PC-9 (cell line): ENCODE results near the gene TAMALIN. TPM values are rescaled to one million over a fixed set of nuclear protein-coding genes. Genes with fewer than 3 reads are reported as not detected.

Source experiments
- BruUV-seq: library from RNA; stranded (reverse); fragments of 400-500 nt; replicated peaks from 2 replicates; lab custom pipeline; 2021; lab: Mats Ljungman, UMichigan
- CTCF ChIA-PET: fragments of 300-600 bp; sonication (Branson Sonifier 250); formaldehyde crosslinking; loops from one replicate; lab custom pipeline; 2022; ENCODE audit warnings: antibody characterized with exemption; lab: Charles Lee
- POLR2A ChIA-PET: fragments of 300-600 bp; sonication (Branson Sonifier 250); formaldehyde crosslinking; loops from one replicate; lab custom pipeline; 2022; ENCODE audit warnings: antibody characterized with exemption; ENCODE audit not compliant: unreplicated experiment; lab: Charles Lee
- DNase-seq, 2 experiments: peaks; one replicate each; pipeline versions ENCODE4 v3.0.0 to v3.0.0-alpha.2; 2015 to 2022; ENCODE audit warnings: mixed read lengths in 1 of 2
- H2AFZ ChIP-seq: fragments of 200-600 bp; sonication (generic); 2 replicates; pipeline ENCODE4 v1.8.1; 2017; ENCODE audit warnings: antibody characterized with exemption
- H3F3A ChIP-seq: fragments of 200-600 bp; sonication (generic); 2 replicates; pipeline ENCODE4 v1.8.1; 2017; ENCODE audit warnings: antibody characterized with exemption, mild to moderate bottlenecking, low read depth; ENCODE audit not compliant: insufficient read depth
- H3K27ac ChIP-seq: fragments of 200-600 bp; sonication (generic); 2 replicates; pipeline ENCODE4 v1.6.1; 2016; ENCODE audit warnings: mixed run types
- H3K27me3 ChIP-seq: fragments of 200-600 bp; sonication (generic); 2 replicates; pipeline ENCODE4 v1.6.1; 2016; ENCODE audit warnings: low read depth, mixed run types; ENCODE audit not compliant: insufficient read depth
- H3K36me3 ChIP-seq: fragments of 200-600 bp; sonication (generic); 2 replicates; pipeline ENCODE4 v1.6.1; 2016; ENCODE audit warnings: low read depth, mixed run types
- H3K4me1 ChIP-seq: fragments of 200-600 bp; sonication (generic); replicated peaks from 2 replicates; pipeline ENCODE4 v1.6.1; 2016; ENCODE audit warnings: mixed run types; ENCODE audit not compliant: insufficient read depth
- H3K4me2 ChIP-seq: fragments of 200-600 bp; sonication (generic); 2 replicates; pipeline ENCODE4 v1.6.1; 2017; ENCODE audit warnings: mixed run types
- H3K4me3 ChIP-seq: fragments of 200-600 bp; sonication (generic); 2 replicates; pipeline ENCODE4 v1.6.1; 2016; ENCODE audit warnings: mixed run types
- H3K79me2 ChIP-seq: fragments of 200-600 bp; sonication (generic); 2 replicates; pipeline ENCODE4 v1.6.1; 2017; ENCODE audit warnings: low read depth, mixed run types
- H3K9me2 ChIP-seq: fragments of 200-600 bp; sonication (generic); 2 replicates; pipeline ENCODE4 v1.8.1; 2017; ENCODE audit warnings: mild to moderate bottlenecking; ENCODE audit not compliant: insufficient read depth
- H3K9me3 ChIP-seq: fragments of 200-600 bp; sonication (generic); 2 replicates; pipeline ENCODE4 v1.8.1; 2016; ENCODE audit warnings: low read depth; ENCODE audit not compliant: insufficient read depth
- H4K20me1 ChIP-seq: fragments of 200-600 bp; sonication (generic); 2 replicates; pipeline ENCODE4 v1.8.1; 2017; ENCODE audit not compliant: insufficient read depth
- EZH2 ChIP-seq: fragments of 200-600 bp; sonication (generic); IDR thresholded peaks from 2 replicates; pipeline ENCODE4 v1.8.0; 2017; ENCODE audit warnings: antibody characterized with exemption, low read depth
- intact Hi-C: fragments of 100-400 bp; cut with micrococcal nuclease; formaldehyde crosslinking; loops from one replicate; pipeline ENCODE4 v1.10.0; 2022; ENCODE audit not compliant: unreplicated experiment
- total RNA-seq: library from RNA; stranded (reverse); gene quantifications from 2 replicates; pipeline ENCODE4 v1.2.3, GENCODE V29; 2021
- TF ChIP-seq, protein P1 (sequence below): fragments of 200-600 bp; sonication (generic); conservative IDR thresholded peaks from 2 replicates; pipeline ENCODE4 v1.6.1; 2017; ENCODE audit warnings: mixed run types, antibody characterized with exemption, mild to moderate bottlenecking, moderate library complexity

TAMALIN gene
- total RNA-seq, 1 experiment from 2014 or later, result not detected

DNA sequence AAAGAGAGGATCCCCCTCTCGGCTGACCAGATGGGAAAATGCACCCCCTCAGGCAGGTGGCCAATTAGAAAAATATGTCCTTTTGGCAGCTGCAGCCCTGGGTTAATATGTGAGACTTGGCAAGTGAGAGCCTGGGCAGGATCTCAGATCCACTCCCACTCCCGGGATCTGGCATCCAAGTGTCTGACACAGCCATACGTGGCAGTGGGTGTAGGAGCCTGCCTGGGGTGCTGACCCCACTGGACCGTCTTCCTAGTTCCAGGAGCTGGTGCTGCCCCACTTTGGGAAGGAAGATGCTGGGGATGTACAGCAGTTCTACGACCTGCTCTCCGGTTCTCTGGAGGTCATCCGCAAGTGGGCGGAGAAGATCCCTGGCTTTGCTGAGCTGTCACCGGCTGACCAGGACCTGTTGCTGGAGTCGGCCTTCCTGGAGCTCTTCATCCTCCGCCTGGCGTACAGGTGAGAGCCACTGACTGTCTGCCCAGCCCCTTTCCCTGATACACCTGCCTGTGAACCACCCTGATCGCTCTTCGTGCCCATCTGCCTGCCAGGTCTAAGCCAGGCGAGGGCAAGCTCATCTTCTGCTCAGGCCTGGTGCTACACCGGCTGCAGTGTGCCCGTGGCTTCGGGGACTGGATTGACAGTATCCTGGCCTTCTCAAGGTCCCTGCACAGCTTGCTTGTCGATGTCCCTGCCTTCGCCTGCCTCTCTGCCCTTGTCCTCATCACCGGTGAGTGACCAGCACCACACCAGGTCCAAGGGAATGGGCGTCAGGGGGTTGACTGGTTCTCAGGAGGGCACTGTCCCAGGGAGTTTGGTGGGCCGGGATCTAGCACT, 50.3 kb downstream of the TAMALIN start:
- Histone ChIP-seq H3F3A (peaks cover 1% of the 10 kb centered on the region), H3K4me3 (no peak overlapping the region), H3K27me3 (no peaks in the 10 kb centered on the region), H3K27ac (no peak overlapping the region), H3K36me3 (no peaks in the 10 kb centered on the region), H3K4me1 (no peaks in the 10 kb centered on the region), H3K79me2 (no peaks in the 10 kb centered on the region), H2AFZ (no peak overlapping the region), H3K9me2 (no peaks in the 10 kb centered on the region), H4K20me1 (no peaks in the 10 kb centered on the region), H3K4me2 (no peak overlapping the region), H3K9me3 (no peaks in the 10 kb centered on the region)
- BruUV-seq, result no TSS peak
- TF ChIP-seq EZH2, result no peak
- TF ChIP-seq, protein P1, sequence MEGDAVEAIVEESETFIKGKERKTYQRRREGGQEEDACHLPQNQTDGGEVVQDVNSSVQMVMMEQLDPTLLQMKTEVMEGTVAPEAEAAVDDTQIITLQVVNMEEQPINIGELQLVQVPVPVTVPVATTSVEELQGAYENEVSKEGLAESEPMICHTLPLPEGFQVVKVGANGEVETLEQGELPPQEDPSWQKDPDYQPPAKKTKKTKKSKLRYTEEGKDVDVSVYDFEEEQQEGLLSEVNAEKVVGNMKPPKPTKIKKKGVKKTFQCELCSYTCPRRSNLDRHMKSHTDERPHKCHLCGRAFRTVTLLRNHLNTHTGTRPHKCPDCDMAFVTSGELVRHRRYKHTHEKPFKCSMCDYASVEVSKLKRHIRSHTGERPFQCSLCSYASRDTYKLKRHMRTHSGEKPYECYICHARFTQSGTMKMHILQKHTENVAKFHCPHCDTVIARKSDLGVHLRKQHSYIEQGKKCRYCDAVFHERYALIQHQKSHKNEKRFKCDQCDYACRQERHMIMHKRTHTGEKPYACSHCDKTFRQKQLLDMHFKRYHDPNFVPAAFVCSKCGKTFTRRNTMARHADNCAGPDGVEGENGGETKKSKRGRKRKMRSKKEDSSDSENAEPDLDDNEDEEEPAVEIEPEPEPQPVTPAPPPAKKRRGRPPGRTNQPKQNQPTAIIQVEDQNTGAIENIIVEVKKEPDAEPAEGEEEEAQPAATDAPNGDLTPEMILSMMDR, result no peak
- ChIA-PET CTCF (no interaction called here), POLR2A (no interaction called here)
- intact Hi-C loops, result no loop called here
- DNase-seq, result no peak

DNA sequence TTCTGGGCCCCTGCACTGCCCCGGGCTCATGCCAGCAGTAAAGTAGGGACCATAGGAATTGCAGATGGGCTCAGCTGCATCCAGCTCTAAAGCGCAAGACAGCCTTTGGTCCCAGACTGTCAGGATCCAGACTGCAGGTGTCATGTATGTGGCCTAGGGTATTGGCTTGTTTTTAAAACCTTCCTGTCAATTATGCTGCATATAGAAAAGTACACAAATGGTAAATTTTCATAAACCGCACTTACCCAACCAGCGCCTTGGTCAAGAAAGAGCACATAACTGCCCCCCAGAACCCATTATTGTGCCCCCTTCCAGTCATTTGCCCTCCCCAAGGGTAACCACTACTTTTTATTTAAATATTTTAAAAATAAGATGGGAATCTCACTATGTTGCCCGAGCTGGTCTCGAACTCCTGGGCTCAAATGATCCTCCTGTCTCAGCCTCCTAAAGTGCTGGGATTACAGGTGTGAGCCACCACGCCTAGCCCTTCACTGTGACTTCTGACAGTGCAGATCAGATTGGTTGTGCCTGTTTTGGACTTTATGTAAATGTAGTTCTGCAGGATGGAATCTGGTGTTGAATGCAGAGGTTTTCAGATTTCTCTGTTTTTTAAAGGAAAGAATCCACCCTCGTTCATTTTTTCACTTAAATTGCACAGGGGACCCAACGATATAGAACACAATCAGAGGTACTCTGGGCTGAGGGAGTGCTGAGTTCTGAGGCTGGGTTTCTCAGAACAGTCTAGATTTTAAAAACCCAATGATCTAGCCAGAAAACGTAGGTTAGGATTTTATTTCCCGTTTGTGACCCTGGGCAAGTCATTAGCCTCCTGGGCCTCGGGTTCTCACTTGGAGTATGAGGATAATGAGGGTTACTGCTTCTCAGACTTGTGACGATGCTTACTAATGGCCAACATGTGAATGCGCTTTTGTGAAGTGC, 51.2 kb downstream of the TAMALIN start:
- intact Hi-C loops, result no loop called here
- POLR2A ChIA-PET, result no interaction called here
- no peak overlapping the region for H3K27ac ChIP-seq
- H3K36me3 ChIP-seq, result no peaks in the 10 kb centered on the region
- no peaks in the 10 kb centered on the region for H3F3A ChIP-seq
- no peaks in the 10 kb centered on the region for H3K9me3 ChIP-seq
- H3K27me3 ChIP-seq, result no peaks in the 10 kb centered on the region
- H3K79me2 ChIP-seq, result no peaks in the 10 kb centered on the region
- no peaks in the 10 kb centered on the region for H3K4me1 ChIP-seq
- H3K9me2 ChIP-seq, result no peaks in the 10 kb centered on the region
- H3K4me2 ChIP-seq, result no peak overlapping the region
- H2AFZ ChIP-seq, result no peak overlapping the region
- DNase-seq, result no peak
- no peak overlapping the region for H3K4me3 ChIP-seq
- no TSS peak for BruUV-seq
- CTCF ChIA-PET, result interaction anchor here (0.5 kb wide), 1 partner anchor 59 kb away, joined by 4 read pairs; no protein-coding TSS in a partner anchor
- TF ChIP-seq EZH2, result no peak
- TF ChIP-seq, protein P1, result no peak
- no peaks in the 10 kb centered on the region for H4K20me1 ChIP-seq

DNA sequence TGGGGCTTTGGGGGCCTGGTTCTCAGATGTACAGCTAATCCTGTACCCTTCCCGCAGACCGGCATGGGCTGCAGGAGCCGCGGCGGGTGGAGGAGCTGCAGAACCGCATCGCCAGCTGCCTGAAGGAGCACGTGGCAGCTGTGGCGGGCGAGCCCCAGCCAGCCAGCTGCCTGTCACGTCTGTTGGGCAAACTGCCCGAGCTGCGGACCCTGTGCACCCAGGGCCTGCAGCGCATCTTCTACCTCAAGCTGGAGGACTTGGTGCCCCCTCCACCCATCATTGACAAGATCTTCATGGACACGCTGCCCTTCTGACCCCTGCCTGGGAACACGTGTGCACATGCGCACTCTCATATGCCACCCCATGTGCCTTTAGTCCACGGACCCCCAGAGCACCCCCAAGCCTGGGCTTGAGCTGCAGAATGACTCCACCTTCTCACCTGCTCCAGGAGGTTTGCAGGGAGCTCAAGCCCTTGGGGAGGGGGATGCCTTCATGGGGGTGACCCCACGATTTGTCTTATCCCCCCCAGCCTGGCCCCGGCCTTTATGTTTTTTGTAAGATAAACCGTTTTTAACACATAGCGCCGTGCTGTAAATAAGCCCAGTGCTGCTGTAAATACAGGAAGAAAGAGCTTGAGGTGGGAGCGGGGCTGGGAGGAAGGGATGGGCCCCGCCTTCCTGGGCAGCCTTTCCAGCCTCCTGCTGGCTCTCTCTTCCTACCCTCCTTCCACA, 52.0 kb downstream of the TAMALIN start:
- H3K9me3 ChIP-seq, result no peaks in the 10 kb centered on the region
- H3K36me3 ChIP-seq, result no peaks in the 10 kb centered on the region
- H3K4me1 ChIP-seq, result no peaks in the 10 kb centered on the region
- no peaks in the 10 kb centered on the region for H3K9me2 ChIP-seq
- no peak for TF ChIP-seq EZH2
- TF ChIP-seq, protein P1, result no peak
- BruUV-seq, result no TSS peak
- H3K27me3 ChIP-seq, result no peaks in the 10 kb centered on the region
- no peak overlapping the region for H2AFZ ChIP-seq
- no peak for DNase-seq
- no peak overlapping the region for H3K4me2 ChIP-seq
- no peak overlapping the region for H3K27ac ChIP-seq
- ChIA-PET POLR2A (no interaction called here), CTCF (interaction anchor here (0.5 kb wide), 1 partner anchor 58 kb away, joined by 4 read pairs; no protein-coding TSS in a partner anchor)
- H3K79me2 ChIP-seq, result no peaks in the 10 kb centered on the region
- H3K4me3 ChIP-seq, result no peak overlapping the region
- no peaks in the 10 kb centered on the region for H4K20me1 ChIP-seq
- H3F3A ChIP-seq, result no peaks in the 10 kb centered on the region
- intact Hi-C loops, result no loop called here
